Fibroblast of pulmonary artery (primary cell): ENCODE results near the gene NTNG1.

Experiments used
- DNase-seq: peaks from one replicate; pipeline ENCODE4 v3.0.0-alpha.2; 2010; ENCODE audit warnings: low read depth
- H3K4me3 ChIP-seq: replicated peaks from 2 replicates; pipeline ENCODE4 v1.5.1; 2011; ENCODE audit warnings: low read depth, mild to moderate bottlenecking, control low read depth, low read length, moderate library complexity
- CTCF ChIP-seq: IDR thresholded peaks from 2 replicates; pipeline ENCODE4 v1.5.1; 2011; ENCODE audit warnings: mild to moderate bottlenecking, control low read depth, low read length, inconsistent platforms; ENCODE audit errors: missing control alignments

The NTNG1 gene

GRCh38 chr1:107263291-107263915 lies 122.6 kb downstream of the NTNG1 start:
- no peak overlapping the region for H3K4me3 ChIP-seq
- DNase-seq, result no peak
- TF ChIP-seq CTCF, result no peak

- no peak for DNase-seq
- H3K4me3 ChIP-seq, result no peak overlapping the region
- no peak for TF ChIP-seq CTCF
Measured at GRCh38 chr1:107264007-107264406, 123.2 kb downstream of the NTNG1 start.

- no peak overlapping the region for H3K4me3 ChIP-seq
- TF ChIP-seq CTCF, result no peak
- DNase-seq, result no peak
Measured at GRCh38 chr1:107264561-107264960, 123.7 kb downstream of the NTNG1 start.

GRCh38 chr1:107267489-107267888 lies 126.7 kb downstream of the NTNG1 start:
- no peak for TF ChIP-seq CTCF

GRCh38 chr1:107272321-107272720 lies 131.5 kb downstream of the NTNG1 start:
- no peak for TF ChIP-seq CTCF
- no peak for DNase-seq
- H3K4me3 ChIP-seq, result no peak overlapping the region

More at GRCh38 chr1:107267489-107267888, 126.7 kb downstream of the NTNG1 start:
- no peak for DNase-seq
- H3K4me3 ChIP-seq, result no peak overlapping the region

GRCh38 chr1:107273515-107273914 lies 132.7 kb downstream of the NTNG1 start:
- DNase-seq, result no peak
- no peak overlapping the region for H3K4me3 ChIP-seq
- TF ChIP-seq CTCF, result no peak

GRCh38 chr1:107274227-107274626 lies 133.4 kb downstream of the NTNG1 start:
- DNase-seq, result no peak
- TF ChIP-seq CTCF, result no peak
- no peak overlapping the region for H3K4me3 ChIP-seq
